Ramos (cell line): ENCODE results near the gene GOSR1.
"Not testable (repeated sequence)": the region's sequence is repeated elsewhere in the genome, so short reads cannot be mapped to it uniquely, and the experiment has no call there.

Source experiments
- in situ Hi-C: fragments of 300-500 bp; cut with MboI; formaldehyde crosslinking; loops from one replicate; pipeline ENCODE4 v1.14.3; 2022; ENCODE audit warnings: low sequenced_read_pairs; ENCODE audit not compliant: unreplicated experiment

Gene GOSR1

DNA sequence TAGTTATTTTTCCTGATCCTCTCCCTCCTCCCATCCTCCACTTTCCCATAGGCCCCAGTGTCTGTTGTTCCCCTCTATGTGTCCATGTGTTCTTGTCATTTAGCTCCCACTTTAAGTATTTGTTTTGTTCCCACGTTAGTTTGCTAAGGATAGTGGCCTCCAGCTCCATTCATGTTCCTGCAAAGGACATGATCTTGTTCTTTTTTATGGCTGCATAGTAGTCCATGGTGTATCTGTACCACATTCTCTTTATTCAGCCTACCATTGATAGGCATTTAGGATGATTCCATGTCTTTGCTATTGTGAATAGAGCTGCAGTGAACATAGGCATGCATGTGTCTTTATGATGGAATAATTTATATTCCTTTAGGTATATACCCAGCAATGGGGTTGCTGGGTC lies 60.5 kb downstream of the GOSR1 start:
- in situ Hi-C loops: not testable (repeated sequence)

DNA sequence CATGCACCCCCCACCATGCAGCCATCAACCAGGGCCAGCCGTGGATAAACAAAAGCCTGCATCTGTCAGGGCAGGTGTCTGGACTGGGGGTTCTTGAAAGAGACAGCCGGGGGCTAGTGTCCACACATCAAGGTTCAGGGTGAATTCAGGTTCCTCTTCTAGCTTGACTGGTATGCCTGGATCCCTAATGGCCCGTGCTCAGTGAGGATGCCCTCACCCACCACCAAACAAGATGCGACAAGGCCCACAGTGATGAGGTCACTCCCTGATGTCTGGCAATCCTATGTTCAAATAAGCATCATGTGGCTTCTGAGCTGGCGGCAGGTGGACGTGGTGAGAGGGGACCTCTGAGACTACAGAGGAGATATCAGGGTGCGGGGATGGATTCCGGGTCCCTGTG lies 64.6 kb downstream of the GOSR1 start:
- in situ Hi-C loops: no loop called here

GRCh38 chr17:30543456-30543855 lies 66.2 kb downstream of the GOSR1 start:
- in situ Hi-C loops: no loop called here

DNA sequence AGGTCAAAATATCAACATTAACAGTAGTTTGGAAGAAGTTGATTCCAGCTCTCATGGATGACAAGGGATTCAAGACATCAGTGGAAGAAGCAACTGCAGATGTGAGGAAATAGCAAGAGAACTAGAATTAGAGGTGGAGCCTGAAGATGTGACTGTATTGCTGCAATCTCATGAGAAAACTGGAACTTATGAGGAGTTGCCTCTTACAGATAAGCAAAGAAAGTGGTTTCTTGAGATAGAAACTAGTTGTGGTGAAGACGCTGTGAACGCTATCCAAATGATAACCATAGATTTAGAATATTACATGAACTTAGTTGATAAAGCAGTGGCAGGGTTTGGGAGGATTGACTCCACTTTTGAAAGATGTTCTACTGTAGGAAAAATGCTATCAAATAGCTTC lies 67.8 kb downstream of the GOSR1 start:
- in situ Hi-C loops: no loop called here

GRCh38 chr17:30547778-30548573 lies 70.8 kb downstream of the GOSR1 start:
- in situ Hi-C loops: no loop called here

- in situ Hi-C loops: not testable (repeated sequence)
Measured at GRCh38 chr17:30549181-30549580, 72.0 kb downstream of the GOSR1 start.

- in situ Hi-C loops: no loop called here
Measured at GRCh38 chr17:30549864-30550511, 72.8 kb downstream of the GOSR1 start.

GRCh38 chr17:30550512-30551273 lies 73.5 kb downstream of the GOSR1 start:
- in situ Hi-C loops: no loop called here

GRCh38 chr17:30551274-30551995 lies 74.2 kb downstream of the GOSR1 start:
- in situ Hi-C loops: not testable (repeated sequence)

DNA sequence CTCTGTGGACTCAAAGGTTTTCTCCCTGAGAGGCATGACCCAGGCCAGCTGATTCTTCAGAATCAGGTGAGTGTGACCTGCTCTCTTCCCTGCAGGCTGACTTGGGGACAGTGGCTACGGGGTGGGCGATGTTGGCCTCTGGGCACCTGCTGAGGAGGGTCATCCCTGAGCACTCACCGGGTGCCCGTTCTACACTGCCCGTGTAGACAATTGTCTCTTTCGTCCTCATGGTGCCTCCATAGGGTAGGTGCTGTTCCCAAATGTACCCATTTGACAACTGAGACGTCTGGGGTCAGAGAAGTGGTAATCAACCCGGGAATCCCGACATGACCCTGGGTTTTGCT lies 74.8 kb downstream of the GOSR1 start:
- in situ Hi-C loops: no loop called here

DNA sequence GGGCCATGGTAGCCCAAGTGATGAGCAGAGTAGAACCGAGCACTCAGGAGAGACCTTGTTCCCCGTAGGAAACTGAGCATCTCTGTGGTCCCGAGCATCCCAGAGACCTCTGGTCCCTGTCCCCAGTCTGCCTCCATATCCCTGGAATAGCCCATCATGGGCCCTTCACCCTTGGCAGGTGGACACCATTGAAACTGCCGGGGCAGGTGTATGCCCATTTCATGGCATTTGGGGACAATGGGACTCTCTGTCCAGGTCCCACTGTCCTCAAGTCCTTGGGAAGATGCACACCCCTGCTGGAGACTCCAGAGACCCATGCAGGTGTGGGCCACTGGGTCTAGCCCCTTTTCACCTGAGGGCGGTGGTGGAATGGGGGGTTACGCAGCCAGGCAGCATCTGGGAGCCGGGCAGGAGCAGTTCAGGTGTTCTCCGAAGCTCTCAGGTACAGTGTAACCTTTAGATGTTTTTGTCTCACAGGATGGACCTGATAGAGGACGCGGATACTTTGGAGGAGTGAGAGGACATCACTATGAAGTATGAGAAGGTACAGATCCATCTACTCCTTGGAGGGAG lies 75.9 kb downstream of the GOSR1 start:
- in situ Hi-C loops: no loop called here

DNA sequence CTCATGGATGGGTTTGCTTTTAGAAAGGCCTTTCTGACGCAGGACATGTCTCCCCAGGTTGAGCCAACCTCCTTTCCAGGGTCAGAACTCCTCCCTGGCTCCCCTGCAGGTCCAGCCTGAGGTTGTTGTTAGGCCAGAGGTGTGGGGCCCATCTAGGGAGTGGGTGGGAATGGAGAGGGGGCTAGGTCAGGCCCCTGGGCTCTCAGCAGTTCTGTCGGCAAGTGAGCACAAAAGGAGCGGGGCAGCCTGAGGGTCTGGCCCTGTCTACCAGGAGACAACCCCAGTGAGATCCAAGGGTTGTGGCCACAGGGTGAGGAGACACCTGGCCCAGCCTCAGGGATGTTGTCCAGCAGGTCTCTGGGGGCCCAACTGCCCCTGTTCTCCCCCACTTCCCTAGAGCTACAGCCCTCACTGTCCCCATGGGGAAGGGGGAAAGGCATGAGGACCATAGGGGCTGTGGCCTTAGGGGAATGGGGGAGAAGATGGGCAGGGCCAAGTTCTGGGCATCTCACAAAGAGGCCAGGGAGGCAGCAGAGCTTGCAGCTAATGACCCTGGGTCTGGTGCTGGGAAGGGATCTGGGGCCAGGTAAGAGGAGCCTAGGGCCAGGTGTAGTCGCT lies 76.7 kb downstream of the GOSR1 start:
- in situ Hi-C loops: not testable (repeated sequence)

- in situ Hi-C loops: no loop called here
Measured at GRCh38 chr17:30554839-30555751, 77.9 kb downstream of the GOSR1 start.

DNA sequence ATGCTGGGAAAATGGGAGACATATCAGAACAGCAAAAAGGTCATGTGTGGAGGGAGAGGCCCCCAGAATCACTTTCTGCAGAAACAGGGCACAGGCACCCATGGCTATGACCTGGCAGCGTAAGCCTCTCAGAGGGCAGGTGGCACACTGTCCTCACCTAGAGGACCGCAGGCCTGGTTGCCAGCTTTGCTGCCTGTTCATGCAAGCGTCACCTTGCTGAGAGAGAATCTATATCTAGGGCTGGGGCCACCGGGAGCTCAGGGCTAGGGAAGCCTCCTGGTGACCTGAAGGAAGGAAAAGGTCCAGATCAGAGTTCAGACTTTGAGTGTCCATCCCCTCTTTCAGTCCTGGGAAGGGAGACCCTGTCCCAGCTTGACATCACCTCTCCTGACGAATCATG lies 78.7 kb downstream of the GOSR1 start:
- in situ Hi-C loops: no loop called here

- in situ Hi-C loops: no loop called here
Measured at GRCh38 chr17:30556374-30557332, 79.4 kb downstream of the GOSR1 start.

DNA sequence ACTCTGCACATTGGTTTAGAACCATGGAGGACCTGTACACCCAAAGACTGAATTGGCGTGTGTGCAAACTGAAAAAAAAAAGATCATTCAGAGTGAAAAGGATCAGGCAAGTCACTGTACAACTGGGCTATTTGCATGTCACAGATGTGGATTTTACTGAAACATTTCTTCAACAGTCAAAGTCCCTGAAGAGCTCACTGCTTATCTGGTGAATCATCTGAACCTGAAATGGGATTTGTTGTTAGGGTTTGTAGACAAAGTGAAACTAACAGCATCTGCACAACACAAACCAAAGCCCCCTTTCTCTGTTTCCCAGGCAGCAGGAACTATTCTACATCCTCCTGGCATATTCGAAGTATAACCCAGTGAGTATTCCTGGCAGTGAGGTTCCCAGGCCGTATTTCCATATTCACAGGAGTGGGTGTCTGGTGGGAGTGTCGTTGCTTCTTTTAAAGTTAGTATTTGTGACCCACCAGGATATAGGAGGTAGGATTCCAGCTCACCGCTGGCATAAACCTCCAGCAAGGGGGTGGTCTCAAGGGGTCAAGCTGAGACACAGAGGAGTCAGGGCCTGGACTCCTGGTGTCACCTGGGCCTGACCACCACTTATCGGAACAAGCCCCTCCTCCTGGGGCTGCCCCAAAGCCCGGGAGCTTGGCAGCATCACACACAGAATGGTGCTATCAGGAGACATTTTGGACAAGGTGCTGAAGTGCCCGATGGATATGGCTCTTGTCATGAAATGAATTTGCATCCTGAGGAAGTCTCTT lies 80.9 kb downstream of the GOSR1 start:
- in situ Hi-C loops: no loop called here
